ENCODE measurements around the gene AIM2. TPM values are rescaled to one million over a fixed set of nuclear protein-coding genes. Genes with fewer than 3 reads are reported as not detected.

The AIM2 gene
- total RNA-seq, 1 donor from 2014 or later: not detected

- no peak for DNase-seq (ENCODE audit: low read depth)
- H3K4me3 ChIP-seq (ENCODE audit: low read depth, low read length): no peak overlapping the region
- TF ChIP-seq, protein P1, sequence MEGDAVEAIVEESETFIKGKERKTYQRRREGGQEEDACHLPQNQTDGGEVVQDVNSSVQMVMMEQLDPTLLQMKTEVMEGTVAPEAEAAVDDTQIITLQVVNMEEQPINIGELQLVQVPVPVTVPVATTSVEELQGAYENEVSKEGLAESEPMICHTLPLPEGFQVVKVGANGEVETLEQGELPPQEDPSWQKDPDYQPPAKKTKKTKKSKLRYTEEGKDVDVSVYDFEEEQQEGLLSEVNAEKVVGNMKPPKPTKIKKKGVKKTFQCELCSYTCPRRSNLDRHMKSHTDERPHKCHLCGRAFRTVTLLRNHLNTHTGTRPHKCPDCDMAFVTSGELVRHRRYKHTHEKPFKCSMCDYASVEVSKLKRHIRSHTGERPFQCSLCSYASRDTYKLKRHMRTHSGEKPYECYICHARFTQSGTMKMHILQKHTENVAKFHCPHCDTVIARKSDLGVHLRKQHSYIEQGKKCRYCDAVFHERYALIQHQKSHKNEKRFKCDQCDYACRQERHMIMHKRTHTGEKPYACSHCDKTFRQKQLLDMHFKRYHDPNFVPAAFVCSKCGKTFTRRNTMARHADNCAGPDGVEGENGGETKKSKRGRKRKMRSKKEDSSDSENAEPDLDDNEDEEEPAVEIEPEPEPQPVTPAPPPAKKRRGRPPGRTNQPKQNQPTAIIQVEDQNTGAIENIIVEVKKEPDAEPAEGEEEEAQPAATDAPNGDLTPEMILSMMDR (conservative IDR thresholded peaks at IDR 0.05; ENCODE audit: low read depth, low read length): no peak
Observed at GRCh38 chr1:159100589-159100988, 24.0 kb upstream of the AIM2 start.

- no peak overlapping the region for H3K4me3 ChIP-seq (ENCODE audit: low read depth, low read length)
- DNase-seq (ENCODE audit: low read depth): no peak
- TF ChIP-seq, protein P1 (conservative IDR thresholded peaks at IDR 0.05; ENCODE audit: low read depth, low read length): no peak
Observed at GRCh38 chr1:159098596-159098995, 22.0 kb upstream of the AIM2 start.

DNA sequence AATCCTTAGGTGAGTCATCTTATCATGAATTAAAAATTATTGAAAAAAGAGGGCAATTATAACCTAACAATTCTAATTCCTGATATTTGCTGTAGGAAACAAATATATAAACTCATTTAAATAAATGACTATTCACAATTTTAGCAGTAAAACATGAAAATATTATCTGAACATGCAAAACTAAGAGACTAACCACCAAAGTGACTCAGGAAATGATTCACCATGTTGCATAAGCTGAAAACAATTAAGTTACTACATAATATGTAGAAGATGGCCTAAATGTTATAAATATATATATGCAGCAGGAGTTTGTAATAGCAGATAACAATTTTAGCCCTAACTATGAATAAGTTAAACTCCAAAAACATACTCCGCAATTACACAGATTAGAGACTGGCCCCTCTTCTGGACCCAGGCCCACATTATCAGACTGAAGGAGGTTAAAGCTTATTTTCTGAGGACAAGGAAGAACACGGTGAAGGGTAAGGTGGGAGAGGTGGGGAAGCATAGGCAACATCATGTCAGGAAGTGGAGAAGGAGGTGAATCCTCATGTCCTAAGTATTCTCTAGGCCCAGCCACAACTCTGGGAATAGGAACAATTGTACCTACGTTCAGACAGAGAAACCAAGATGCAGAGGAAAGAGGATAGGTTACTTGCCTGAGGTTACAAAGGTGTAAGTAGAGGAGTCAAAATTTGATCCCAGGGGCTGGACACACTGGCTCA, 15.6 kb upstream of the AIM2 start:
- TF ChIP-seq, protein P1 (conservative IDR thresholded peaks at IDR 0.05; ENCODE audit: low read depth, low read length): no peak
- no peak for DNase-seq (ENCODE audit: low read depth)
- H3K4me3 ChIP-seq (ENCODE audit: low read depth, low read length): no peak overlapping the region

DNA sequence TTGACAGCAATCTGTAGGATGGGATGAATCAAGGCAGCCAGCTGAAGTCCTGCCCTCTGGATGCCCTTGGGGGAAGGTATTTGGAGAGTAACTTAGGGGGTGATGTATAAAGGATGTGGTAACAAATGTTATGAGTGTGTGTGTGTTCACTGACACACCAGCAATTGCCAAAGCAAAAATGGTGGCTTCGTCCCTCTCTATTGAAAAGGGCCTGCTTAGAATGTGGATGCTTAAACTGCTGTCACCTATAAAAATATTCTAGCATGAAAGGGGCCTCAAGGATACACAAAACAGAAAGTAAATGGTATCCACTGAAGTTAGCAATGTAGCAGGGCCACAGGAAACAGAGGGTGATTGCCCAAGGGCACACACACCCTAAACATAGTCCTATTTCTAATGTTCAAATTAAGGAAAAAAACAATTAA, 15.1 kb upstream of the AIM2 start:
- H3K4me3 ChIP-seq (ENCODE audit: low read depth, low read length): no peak overlapping the region
- TF ChIP-seq, protein P1 (conservative IDR thresholded peaks at IDR 0.05; ENCODE audit: low read depth, low read length): no peak
- no peak for DNase-seq (ENCODE audit: low read depth)

DNA sequence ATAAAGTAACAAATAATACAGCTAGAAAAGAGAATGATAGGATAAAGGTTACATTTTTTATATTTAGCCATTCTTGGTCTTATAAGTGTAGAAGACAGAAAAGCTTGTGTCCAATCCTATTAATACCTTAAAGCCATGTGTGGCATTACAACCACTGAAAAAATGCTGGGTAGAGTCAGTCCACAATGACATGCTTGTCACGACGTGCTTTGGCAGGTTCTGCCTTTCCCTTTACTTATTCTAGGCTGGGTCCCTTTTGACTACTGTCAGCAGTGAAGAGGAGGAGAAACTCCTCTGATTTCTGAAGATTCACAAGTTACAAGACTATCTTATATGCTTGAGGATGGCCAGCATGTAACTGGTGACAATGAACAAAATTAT, 14.6 kb upstream of the AIM2 start:
- H3K4me3 ChIP-seq (ENCODE audit: low read depth, low read length): no peak overlapping the region
- TF ChIP-seq, protein P1 (conservative IDR thresholded peaks at IDR 0.05; ENCODE audit: low read depth, low read length): no peak
- no peak for DNase-seq (ENCODE audit: low read depth)

DNA sequence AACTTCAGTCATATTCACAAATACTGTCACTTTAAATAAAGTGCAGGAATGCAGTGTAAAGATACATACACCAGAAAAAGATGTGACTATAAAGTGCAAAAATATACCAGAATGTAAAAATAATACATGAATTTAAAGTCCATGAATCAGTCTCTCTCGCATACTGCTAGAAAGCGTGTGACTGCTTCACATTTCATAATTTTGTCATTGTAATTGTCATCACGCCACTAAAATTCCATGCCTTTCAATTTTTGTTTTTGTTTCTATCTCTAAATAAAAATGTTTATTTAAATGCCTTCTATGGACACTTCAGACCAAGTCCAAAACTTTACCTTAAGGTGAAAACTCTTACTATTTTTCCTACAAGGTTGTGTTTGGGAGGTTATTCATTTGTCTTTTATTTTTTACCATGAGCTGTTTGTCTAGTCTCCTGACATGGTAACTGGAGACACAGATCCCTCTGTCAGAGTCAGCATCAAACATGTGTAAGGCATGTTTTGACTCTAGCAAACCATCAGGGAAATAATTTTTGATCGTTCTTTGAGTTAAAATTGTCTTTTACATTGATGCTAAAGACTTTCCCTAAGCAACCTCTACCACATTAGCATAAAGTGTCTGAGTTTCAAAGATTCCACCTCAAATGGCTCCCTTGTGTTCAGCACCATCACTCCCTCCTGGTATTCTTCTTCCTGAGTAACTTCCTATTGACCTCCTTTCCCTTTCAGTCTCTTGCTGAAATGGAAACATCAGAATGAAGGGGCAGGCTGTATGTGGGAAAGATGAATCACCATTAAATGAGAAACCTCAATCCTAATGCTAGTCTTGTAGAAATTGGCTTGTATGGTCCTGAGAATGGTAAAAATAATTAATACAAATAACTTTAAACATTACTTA, 14.0 kb upstream of the AIM2 start:
- no peak overlapping the region for H3K4me3 ChIP-seq (ENCODE audit: low read depth, low read length)
- no peak for DNase-seq (ENCODE audit: low read depth)

More for the DNA sequence above, 14.0 kb upstream of the AIM2 start:
- TF ChIP-seq, protein P1 (conservative IDR thresholded peaks at IDR 0.05; ENCODE audit: low read depth, low read length): no peak

Measured in epithelial cell of proximal tubule (primary cell).